IMR-90 (cell line): ENCODE measurements around the gene SAMD4B.

Experiments used
- CEBPB ChIP-seq: IDR thresholded peaks from 2 replicates; pipeline ENCODE4 v1.6.1; 2012; ENCODE audit warnings: low read depth, low read length, improper control_type of control experiment
- CTCF ChIP-seq: conservative IDR thresholded peaks from 2 replicates; pipeline ENCODE4 v1.5.1; 2012; ENCODE audit warnings: mild to moderate bottlenecking, low read depth, low read length, improper control_type of control experiment
- POLR2A ChIP-seq: IDR thresholded peaks from 2 replicates; pipeline ENCODE4 v1.6.1; 2012; ENCODE audit warnings: mild to moderate bottlenecking, low read depth, low read length
- USF2 ChIP-seq: fragments of 150-350 bp; IDR thresholded peaks from 2 replicates; pipeline ENCODE4 v1.6.1; 2017; ENCODE audit warnings: mild to moderate bottlenecking, antibody characterized with exemption, low read length, low read depth

GRCh38 chr19:39342647-39343305 lies 555 bp downstream of the SAMD4B start:
- peak; percentile 52; the same call in 1 of the 2 replicates for TF ChIP-seq POLR2A
- TF ChIP-seq CTCF = no peak
- no peak for TF ChIP-seq USF2
- no peak for TF ChIP-seq CEBPB
